Amniotic stem cell (primary cell): ENCODE measurements around the gene ZNF879.

Experiments
- DNase-seq: peaks from one replicate; lab custom pipeline; 2025; lab: John Stamatoyannopoulos, UW

ZNF879 gene

DNA sequence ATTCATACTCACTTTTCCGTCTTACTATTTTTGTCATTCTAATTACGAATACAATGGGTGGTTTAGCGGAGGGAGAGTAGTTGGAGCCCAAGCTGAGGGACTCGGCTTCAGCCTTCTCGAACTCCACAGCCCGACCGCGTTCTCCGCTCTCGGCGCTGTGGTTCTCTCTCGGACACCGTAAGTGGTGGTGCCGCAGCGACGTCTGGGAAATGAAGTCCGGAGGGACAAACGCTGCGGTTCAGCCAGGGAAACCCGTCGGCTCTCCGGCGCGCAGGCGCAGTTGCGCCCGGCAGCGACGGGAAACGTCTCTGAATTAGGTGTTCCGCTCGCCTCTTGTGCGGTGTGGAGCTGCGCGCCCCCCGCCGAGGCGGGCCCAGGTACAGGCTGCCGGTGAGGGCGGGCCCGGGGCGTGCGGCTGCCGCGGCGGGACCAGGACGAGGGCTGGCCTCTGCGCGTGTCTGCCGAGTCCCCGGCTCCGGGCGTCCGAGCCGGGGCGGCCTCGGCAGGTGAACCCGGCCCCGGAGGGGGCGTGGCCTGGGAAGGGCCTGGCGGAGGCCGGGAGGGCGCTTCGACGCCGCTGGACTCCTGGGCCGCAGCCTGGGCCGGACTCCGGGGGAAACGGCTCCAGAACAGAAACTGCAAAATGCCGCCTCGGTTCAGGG is at the start of gene ZNF879:
Gene ZNF879, plus strand, starts transcription at position 277 of the 662 bp plus-strand sequence. CDS start 1,201 bp downstream, outside the sequence.
- peak; percentile 94 for DNase-seq

GRCh38 chr5:178981381-178981780 is 42.2 kb upstream of the ZNF879 start:
- no peak for DNase-seq

DNA sequence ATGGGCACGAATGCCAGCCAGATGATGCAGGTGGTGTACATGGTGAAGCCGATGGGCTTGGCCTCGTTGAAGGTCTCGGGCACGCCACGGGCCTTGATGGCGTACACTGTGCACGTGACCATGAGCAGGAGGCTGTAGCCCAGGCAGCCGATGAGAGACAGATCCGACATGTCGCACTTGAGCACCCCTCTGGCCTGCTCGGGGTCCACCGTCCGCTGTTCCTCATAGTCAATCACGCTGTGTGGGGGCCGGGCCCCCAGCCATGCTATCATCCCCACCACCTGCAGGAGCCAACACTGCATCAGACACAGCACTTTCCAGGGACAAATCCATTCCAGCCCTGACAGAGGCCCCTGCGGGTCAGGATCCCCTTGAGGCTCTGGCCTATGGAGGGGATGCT is 40.7 kb upstream of the ZNF879 start:
- no peak for DNase-seq

GRCh38 chr5:178983728-178984127 is 39.9 kb upstream of the ZNF879 start:
- no peak for DNase-seq

DNA sequence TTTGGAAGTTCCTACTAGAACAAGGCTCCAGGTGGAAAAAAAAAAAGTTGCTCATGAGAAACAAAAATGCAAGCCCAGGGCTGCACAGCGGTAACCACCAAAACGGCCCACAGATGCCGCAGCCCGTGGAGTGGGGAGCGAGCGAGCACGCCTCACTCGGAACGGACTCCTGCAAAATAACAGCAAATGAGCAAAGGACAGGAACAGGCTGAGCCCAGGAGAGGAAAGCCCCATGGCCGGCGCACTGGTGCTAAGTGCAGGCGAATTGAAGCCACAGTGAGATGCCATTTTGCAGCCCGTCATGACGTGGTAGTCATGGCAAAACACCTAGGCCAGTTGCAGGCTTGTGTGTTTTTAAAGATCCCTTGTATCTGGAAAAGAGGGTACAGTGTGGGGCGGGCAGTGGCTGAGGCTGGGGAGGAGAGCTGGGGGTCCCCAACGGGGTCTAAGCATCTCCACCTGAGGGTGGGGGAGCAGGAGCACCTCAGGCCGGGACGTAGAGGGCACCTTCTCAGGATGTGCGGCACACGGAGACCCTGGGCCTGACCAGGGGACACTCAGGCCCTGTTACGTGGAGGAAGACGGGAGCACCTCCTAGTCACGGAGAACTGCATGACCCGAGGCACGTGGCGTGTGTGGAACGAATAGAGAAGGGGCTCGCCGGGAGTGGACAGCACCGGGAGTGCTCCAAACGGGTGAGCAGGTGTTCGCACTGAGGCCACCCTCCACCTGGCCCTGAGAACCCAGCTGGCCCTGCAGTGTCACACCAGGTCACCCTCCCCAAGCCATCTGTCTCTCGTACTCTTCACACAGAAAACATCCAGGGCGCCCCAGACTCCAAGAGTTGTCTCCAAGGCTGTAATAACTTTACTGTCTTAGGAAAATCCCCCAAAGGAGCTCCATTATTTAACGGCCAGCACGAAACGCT is 39.2 kb upstream of the ZNF879 start:
- DNase-seq = no peak

- DNase-seq = no peak
Observed at GRCh38 chr5:178986326-178986960, 37.2 kb upstream of the ZNF879 start.

GRCh38 chr5:178988436-178989220 is 35.0 kb upstream of the ZNF879 start:
- no peak for DNase-seq

GRCh38 chr5:178989311-178989710 is 34.3 kb upstream of the ZNF879 start:
- no peak for DNase-seq

- no peak for DNase-seq
Observed at GRCh38 chr5:178990491-178990890, 33.1 kb upstream of the ZNF879 start.

DNA sequence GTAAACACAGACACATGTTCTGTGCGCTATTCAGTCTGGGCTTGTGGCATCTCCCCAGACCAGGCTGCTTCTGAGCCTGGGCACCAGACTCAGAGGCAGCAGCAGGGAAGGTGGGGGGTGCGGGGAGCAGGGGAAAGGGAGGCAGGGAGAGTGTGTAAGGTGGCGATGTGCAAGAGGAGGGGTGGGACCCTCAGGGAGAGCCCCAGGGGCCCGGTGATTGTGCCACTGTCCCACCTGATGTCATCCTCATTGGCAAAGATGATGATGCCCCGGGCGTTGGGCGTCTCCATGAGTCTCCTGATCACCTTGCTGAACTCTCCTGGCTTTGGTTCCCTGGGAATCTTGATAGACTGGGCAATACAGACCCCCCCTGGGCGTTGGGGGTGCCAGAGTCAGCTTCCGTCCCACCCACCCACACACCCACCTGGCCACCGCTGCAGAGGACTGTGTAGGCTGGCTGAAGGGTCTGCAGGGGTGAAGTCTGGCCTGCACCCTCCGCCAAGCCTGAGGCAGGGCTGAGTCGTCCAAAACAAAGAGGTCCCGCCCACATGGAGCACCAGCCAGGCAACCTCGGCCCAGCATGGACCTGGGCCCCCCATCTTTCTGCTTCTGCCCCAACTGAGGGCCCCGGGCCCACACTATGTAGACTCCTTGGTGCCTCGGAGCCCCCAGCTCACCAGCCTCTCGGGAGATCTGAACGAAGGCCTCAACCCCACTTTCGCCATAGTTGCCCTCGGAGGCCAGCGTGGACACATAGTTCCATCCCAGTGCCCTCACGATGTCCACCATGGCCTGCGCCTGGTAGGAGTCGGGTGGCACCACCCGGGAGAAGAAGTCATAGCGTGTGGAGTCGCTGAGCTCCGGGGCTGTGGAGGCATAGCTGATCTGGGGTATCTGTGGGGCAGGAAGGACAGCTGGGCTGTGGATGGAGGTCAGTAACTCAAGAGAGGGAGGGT is 32.1 kb upstream of the ZNF879 start:
- no peak for DNase-seq

DNA sequence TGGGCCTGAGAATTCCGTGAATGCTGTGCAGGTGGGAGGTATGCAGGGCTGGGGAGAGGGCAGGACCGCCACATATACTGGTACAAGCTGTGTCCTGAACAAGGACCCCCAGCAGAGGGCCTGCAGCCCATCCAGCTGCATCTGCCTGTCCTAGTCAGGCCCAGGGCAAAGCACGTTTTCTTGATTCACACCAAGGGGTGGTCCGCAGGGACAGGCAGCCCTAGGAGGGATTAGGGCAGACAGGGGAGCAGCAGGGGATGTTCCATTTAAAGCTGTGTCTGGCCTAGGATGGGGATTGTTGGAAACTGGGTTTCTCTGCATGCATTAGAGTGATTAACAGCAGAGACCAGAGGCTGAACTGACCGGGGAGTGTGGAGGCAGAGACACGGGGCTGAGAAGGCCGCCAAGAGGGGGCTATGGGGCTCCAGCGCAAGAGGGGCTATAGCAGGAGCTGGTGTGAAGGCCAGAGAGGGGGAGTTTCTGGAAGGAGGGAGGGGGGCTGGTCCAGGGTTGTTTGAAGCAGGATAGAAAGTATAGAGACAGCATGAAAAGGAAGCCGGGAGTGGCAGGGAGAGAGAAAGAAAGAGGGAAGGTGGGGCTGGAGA is 31.2 kb upstream of the ZNF879 start:
- DNase-seq = no peak

GRCh38 chr5:178993236-178993765 is 30.3 kb upstream of the ZNF879 start:
- no peak for DNase-seq

DNA sequence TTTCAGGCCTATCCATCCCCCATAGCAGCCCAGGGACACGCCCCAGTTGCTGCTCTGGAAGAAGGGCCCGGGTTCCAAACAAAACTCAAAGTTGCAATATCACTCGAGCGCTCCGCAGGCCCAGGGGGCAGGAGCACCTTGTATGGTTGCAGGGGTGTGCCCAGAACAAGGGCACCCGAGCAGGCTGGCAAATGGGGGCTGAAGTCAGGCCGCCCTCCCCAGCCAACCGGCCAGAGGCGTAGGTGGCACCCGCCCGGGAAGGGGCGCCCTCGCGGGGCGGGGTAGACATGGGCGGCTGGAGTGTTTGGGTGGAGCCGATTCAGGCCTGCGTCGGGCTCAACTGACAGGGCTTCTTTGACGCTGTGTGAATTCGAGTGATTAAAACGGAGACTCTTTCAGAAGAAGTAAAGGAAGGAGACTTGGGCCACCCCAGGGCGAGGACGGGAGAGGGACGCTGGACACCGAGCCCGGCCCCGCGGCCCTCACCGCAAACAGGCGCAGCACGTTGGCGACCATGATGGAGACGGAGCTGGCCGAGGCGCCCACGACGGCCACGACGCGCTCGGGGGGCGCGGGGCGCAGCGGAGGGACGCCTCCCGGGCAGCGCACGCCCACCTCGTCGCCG is 29.5 kb upstream of the ZNF879 start:
- DNase-seq = no peak

DNA sequence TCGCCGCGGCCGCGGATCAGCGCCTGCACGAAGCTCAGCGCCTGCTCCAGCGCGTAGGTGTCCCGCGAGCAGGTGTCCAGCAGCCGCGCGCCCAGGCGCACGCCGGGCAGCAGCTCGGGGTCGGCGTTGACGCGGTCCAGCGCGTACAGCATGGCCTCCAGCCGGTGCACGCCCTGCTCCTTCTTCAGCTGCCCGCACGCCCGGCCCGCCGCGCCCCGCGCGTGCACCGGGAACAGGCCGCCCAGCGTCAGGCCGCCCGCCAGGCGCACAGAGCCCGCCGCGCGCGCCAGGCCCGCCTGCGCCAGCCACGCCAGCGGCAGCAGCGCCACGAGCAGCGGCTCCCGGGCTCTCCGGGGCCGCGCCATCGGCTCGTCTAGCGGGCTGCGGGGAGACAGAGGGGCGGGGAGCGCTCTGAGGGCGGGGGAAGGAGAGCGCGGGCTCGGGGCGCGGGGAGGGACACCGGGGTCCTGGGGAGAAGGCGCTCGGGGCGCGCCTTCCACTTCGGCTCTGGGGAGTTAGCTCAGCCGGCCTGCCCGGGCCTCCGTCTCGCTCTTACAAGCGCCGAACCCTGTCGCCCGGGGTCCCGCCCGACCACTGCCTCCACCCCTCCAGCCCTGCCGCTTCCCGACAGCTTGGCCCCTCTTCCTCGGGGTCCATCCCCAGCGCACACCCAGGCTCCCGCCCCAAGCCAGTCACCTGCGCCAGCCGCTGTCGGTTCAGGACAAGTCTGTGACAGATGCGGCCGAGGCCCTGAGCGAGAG is 28.8 kb upstream of the ZNF879 start, which contains the start of gene GRM6:
Gene GRM6, minus strand, starts transcription at position 741 of the 761 bp plus-strand sequence. Its CDS starts 376 bp downstream, at position 365.
- no peak for DNase-seq

- no peak for DNase-seq
Observed at GRCh38 chr5:178995341-178995690, 28.3 kb upstream of the ZNF879 start.

DNA sequence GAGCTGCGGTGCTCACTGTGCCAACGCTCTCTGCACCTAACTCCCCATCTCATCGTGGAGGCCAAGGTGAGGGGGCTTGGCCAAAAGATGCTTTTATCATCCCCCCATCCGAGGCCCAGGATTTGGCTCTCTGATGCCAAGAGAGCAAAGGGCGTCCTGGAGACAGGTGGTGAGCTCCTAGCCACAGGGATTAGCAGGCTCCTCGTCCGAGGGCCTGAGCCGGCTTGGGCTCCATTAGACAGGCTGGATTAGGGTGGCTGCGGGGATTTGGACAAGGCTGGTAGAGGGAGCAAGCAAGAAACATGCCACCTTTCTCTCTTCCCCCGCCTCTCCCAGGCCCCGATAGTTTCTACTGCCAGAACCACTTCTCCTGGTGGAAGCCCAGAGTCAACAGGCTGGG is 27.4 kb upstream of the ZNF879 start:
- no peak for DNase-seq

- DNase-seq = no peak
Observed at GRCh38 chr5:178997191-178997590, 26.4 kb upstream of the ZNF879 start.

- DNase-seq = no peak
Observed at GRCh38 chr5:178998441-178998840, 25.2 kb upstream of the ZNF879 start.

DNA sequence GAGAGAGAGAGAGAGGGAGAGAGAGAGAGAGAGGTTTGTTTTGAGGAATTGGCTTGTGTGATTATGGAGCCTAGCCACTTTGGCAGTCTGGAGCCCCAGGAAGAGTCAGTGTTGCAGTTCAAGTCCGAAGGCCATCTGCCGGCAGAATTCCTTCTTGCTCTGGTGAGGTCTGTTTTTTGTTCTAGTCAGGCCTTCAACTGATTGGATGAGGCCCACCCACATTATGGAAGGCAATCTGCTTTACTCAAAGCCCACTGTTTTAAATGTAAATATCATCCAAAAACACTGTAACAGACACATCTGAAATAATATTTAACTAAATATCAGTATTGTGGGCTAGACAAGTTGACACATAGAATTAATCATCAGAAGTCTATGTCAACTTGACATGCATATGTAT is 17.0 kb upstream of the ZNF879 start:
- no peak for DNase-seq
